Measurements from ENCODE around the gene DPF1.
"Not testable (repeated sequence)": the region's sequence is repeated elsewhere in the genome, so short reads cannot be mapped to it uniquely, and the experiment has no call there.

DPF1 gene

GRCh38 chr19:38250821-38251563 lies 27.0 kb upstream of the DPF1 start:
- in situ Hi-C loops (cut with MboI; ENCODE audit: low sequenced_read_pairs), result no loop called here

- in situ Hi-C loops (cut with MboI; ENCODE audit: low sequenced_read_pairs), result no loop called here
Measured at GRCh38 chr19:38250428-38250820, 26.4 kb upstream of the DPF1 start.

- in situ Hi-C loops (cut with MboI; ENCODE audit: low sequenced_read_pairs), result loop anchor here (10.0 kb wide), 1 partner anchor 76 kb away; no protein-coding TSS in a partner anchor
Measured at GRCh38 chr19:38248421-38248820, 24.4 kb upstream of the DPF1 start.

GRCh38 chr19:38247734-38248268 lies 23.8 kb upstream of the DPF1 start:
- in situ Hi-C loops (cut with MboI; ENCODE audit: low sequenced_read_pairs), result loop anchor here (10.0 kb wide), 1 partner anchor 77 kb away; no protein-coding TSS in a partner anchor

- in situ Hi-C loops (cut with MboI; ENCODE audit: low sequenced_read_pairs), result loop anchor here (10.0 kb wide), 1 partner anchor 78 kb away; no protein-coding TSS in a partner anchor
Measured at GRCh38 chr19:38247126-38247525, 23.1 kb upstream of the DPF1 start.

- in situ Hi-C loops (cut with MboI; ENCODE audit: low sequenced_read_pairs), result loop anchor here (10.0 kb wide), 1 partner anchor 79 kb away; no protein-coding TSS in a partner anchor
Measured at GRCh38 chr19:38245826-38246498, 21.9 kb upstream of the DPF1 start.

- in situ Hi-C loops (cut with MboI; ENCODE audit: low sequenced_read_pairs), result loop anchor here (10.0 kb wide), 1 partner anchor 82 kb away; no protein-coding TSS in a partner anchor
Measured at GRCh38 chr19:38243279-38243673, 19.3 kb upstream of the DPF1 start.

GRCh38 chr19:38239816-38240215 lies 15.8 kb upstream of the DPF1 start:
- in situ Hi-C loops (cut with MboI; ENCODE audit: low sequenced_read_pairs), result loop anchor here (10.0 kb wide), 1 partner anchor 85 kb away; no protein-coding TSS in a partner anchor

GRCh38 chr19:38234615-38235014 lies 10.6 kb upstream of the DPF1 start:
- in situ Hi-C loops (cut with MboI; ENCODE audit: low sequenced_read_pairs), result no loop called here

- in situ Hi-C loops (cut with MboI; ENCODE audit: low sequenced_read_pairs), result no loop called here
Measured at GRCh38 chr19:38233740-38234251, 9.8 kb upstream of the DPF1 start.

- in situ Hi-C loops (cut with MboI; ENCODE audit: low sequenced_read_pairs), result no loop called here
Measured at GRCh38 chr19:38231918-38232317, 7.9 kb upstream of the DPF1 start.

GRCh38 chr19:38230506-38231133 lies 6.6 kb upstream of the DPF1 start:
- in situ Hi-C loops (cut with MboI; ENCODE audit: low sequenced_read_pairs), result not testable (repeated sequence)

GRCh38 chr19:38229585-38230073 lies 5.6 kb upstream of the DPF1 start:
- in situ Hi-C loops (cut with MboI; ENCODE audit: low sequenced_read_pairs), result no loop called here

GRCh38 chr19:38228491-38229439 lies 4.7 kb upstream of the DPF1 start:
- in situ Hi-C loops (cut with MboI; ENCODE audit: low sequenced_read_pairs), result no loop called here

- in situ Hi-C loops (cut with MboI; ENCODE audit: low sequenced_read_pairs), result no loop called here
Measured at GRCh38 chr19:38228005-38228377, 4.0 kb upstream of the DPF1 start.

- in situ Hi-C loops (cut with MboI; ENCODE audit: low sequenced_read_pairs), result no loop called here
Measured at GRCh38 chr19:38227287-38228004, 3.4 kb upstream of the DPF1 start.

GRCh38 chr19:38224863-38225218 lies 819 bp upstream of the DPF1 start:
- in situ Hi-C loops (cut with MboI; ENCODE audit: low sequenced_read_pairs), result not testable (repeated sequence)

GRCh38 chr19:38223617-38224013 lies 407 bp downstream of the DPF1 start:
- in situ Hi-C loops (cut with MboI; ENCODE audit: low sequenced_read_pairs), result no loop called here

GRCh38 chr19:38223119-38223523 lies 901 bp downstream of the DPF1 start:
- in situ Hi-C loops (cut with MboI; ENCODE audit: low sequenced_read_pairs), result no loop called here

Data from HL-60/S4 treated with phorbol 12-myristate 13-acetate at 8.2 ng/mL for 4 days and 3 days (cell line).